Panc1 (cell line): ENCODE results near the gene DTD1. TPM values are rescaled to one million over a fixed set of nuclear protein-coding genes. Genes with fewer than 3 reads are reported as not detected.

Experiments
- ATAC-seq: fragments of 200-7000 bp; cut with Tn5 transposase; 2 replicates; pipeline ENCODE4 v1.9.1; 2020; ENCODE audit warnings: mild to moderate bottlenecking, moderate library complexity
- BruUV-seq: library from RNA; stranded (reverse); fragments of 400-500 nt; replicated peaks from 2 replicates; lab custom pipeline; 2021; lab: Mats Ljungman, UMichigan
- CTCF ChIA-PET: fragments of 300-600 bp; sonication (Branson Sonifier 250); formaldehyde crosslinking; loops from one replicate; lab custom pipeline; 2022; ENCODE audit warnings: antibody characterized with exemption; lab: Charles Lee
- POLR2A ChIA-PET: fragments of 300-600 bp; sonication (Branson Sonifier 250); formaldehyde crosslinking; loops from one replicate; lab custom pipeline; 2022; ENCODE audit warnings: antibody characterized with exemption; lab: Charles Lee
- DNase-seq: peaks from one replicate; pipeline ENCODE4 v3.0.0-alpha.2; 2010; ENCODE audit warnings: low read depth, low spot score
- H3K27ac ChIP-seq: 2 replicates; pipeline ENCODE4 v1.5.1; 2011; ENCODE audit warnings: mild to moderate bottlenecking, low read length, inconsistent platforms
- H3K27me3 ChIP-seq: fragments of 200-500 bp; sonication (Bioruptor generic); 2 replicates; pipeline ENCODE4 v1.6.0; 2014; ENCODE audit warnings: low read length, inconsistent platforms; ENCODE audit not compliant: control insufficient read depth, insufficient read depth
- H3K36me3 ChIP-seq: fragments of 200-500 bp; sonication (Bioruptor generic); 2 replicates; pipeline ENCODE4 v1.5.1; 2014; ENCODE audit warnings: inconsistent platforms, mild to moderate bottlenecking, low read length, moderate library complexity; ENCODE audit not compliant: control insufficient read depth, insufficient read depth
- H3K4me1 ChIP-seq: 2 replicates; pipeline ENCODE4 v1.5.1; 2011; ENCODE audit warnings: inconsistent platforms, mild to moderate bottlenecking, low read length, moderate library complexity; ENCODE audit not compliant: control insufficient read depth, insufficient read depth
- H3K4me3 ChIP-seq, 2 experiments: 2 replicates each; pipeline ENCODE4 v1.5.1; 2011 to 2012; ENCODE audit warnings: low read depth in 2 of 2, low read length in 2 of 2, mild to moderate bottlenecking in 2 of 2, inconsistent platforms in 1 of 2, moderate library complexity in 1 of 2
- H3K9me3 ChIP-seq: fragments of 200-500 bp; sonication (Bioruptor generic); 2 replicates; pipeline ENCODE4 v1.5.1; 2014; ENCODE audit warnings: low read depth, mild to moderate bottlenecking, inconsistent platforms, low read length, moderate library complexity; ENCODE audit not compliant: control insufficient read depth, insufficient read depth
- CTCF ChIP-seq: fragments of 450-650 bp; IDR thresholded peaks from 2 replicates; pipeline ENCODE4 v1.5.1; 2017; ENCODE audit warnings: mild to moderate bottlenecking
- POLR2AphosphoS5 ChIP-seq: IDR thresholded peaks from 2 replicates; pipeline ENCODE4 v1.6.1; 2012; ENCODE audit warnings: mild to moderate bottlenecking, low read depth, low read length, moderate library complexity
- REST ChIP-seq, 2 experiments: IDR thresholded peaks; 2 replicates each; pipeline ENCODE4 v1.6.1; 2011 to 2012; ENCODE audit warnings: low read depth in 2 of 2, control low read depth in 1 of 2, low read length in 1 of 2, mild to moderate bottlenecking in 1 of 2, moderate library complexity in 1 of 2; ENCODE audit not compliant: insufficient read depth in 1 of 2
- SIN3A ChIP-seq: IDR thresholded peaks from 2 replicates; pipeline ENCODE4 v1.6.1; 2012; ENCODE audit warnings: low read depth, mild to moderate bottlenecking, low read length, moderate library complexity, borderline replicate concordance; ENCODE audit not compliant: insufficient read depth
- TCF7L2 ChIP-seq: IDR thresholded peaks from 2 replicates; pipeline ENCODE4 v1.6.1; 2011; ENCODE audit warnings: mild to moderate bottlenecking, low read depth, low read length, inconsistent platforms
- in situ Hi-C: cut with HindIII; loops from 2 replicates; pipeline ENCODE4 v1.10.0; 2016; ENCODE audit warnings: low sequenced_read_pairs, low pct_unique_long_range_greater_than_20kb
- intact Hi-C: fragments of 100-400 bp; cut with micrococcal nuclease; formaldehyde crosslinking; loops from one replicate; pipeline ENCODE4 v1.10.0; 2022; ENCODE audit not compliant: unreplicated experiment
- total RNA-seq: library from RNA; stranded (reverse); gene quantifications from one replicate; pipeline ENCODE4 v1.2.1, GENCODE V29; 2021; ENCODE audit not compliant: unreplicated experiment

Gene DTD1
- total RNA-seq, 1 experiment from 2014 or later = 23.6 TPM

- TF ChIP-seq CTCF (no peak), SIN3A (no peak), POLR2AphosphoS5 (no peak), TCF7L2 (no peak), REST (IDR thresholded peaks at IDR 0.05; ENCODE audit: insufficient read depth in 1 of 2, low read depth in 2 of 2, low read length in 1 of 2) (no peak)
- H3K36me3 ChIP-seq = no peaks in the 10 kb centered on the region
- POLR2A ChIA-PET = no interaction called here
- no peaks in the 10 kb centered on the region for H3K27me3 ChIP-seq
- no peak overlapping the region for H3K4me3 ChIP-seq
- DNase-seq = no peak
- in situ Hi-C loops = no loop called here
- no peak overlapping the region for H3K27ac ChIP-seq
- no peaks in the 10 kb centered on the region for H3K4me1 ChIP-seq
- BruUV-seq = no TSS peak
- H3K9me3 ChIP-seq = no peaks in the 10 kb centered on the region
- CTCF ChIA-PET = no interaction called here
- no peak for ATAC-seq
- intact Hi-C loops = no loop called here
These were observed 58.0 kb downstream of the DTD1 start for GRCh38 chr20:18645851-18646250.

- ChIA-PET POLR2A (no interaction called here), CTCF (no interaction called here)
- Histone ChIP-seq H3K27ac (no peak overlapping the region), H3K9me3 (no peaks in the 10 kb centered on the region), H3K36me3 (no peaks in the 10 kb centered on the region), H3K27me3 (no peaks in the 10 kb centered on the region), H3K4me3 (no peak overlapping the region), H3K4me1 (no peaks in the 10 kb centered on the region)
- BruUV-seq = no TSS peak
- in situ Hi-C loops (no loop called here), intact Hi-C loops (no loop called here)
- no peak for ATAC-seq
- TF ChIP-seq TCF7L2 = no peak
- no peak for TF ChIP-seq CTCF
- no peak for TF ChIP-seq REST (IDR thresholded peaks at IDR 0.05; ENCODE audit: insufficient read depth in 1 of 2, low read depth in 2 of 2, low read length in 1 of 2)
- TF ChIP-seq POLR2AphosphoS5 = no peak
- no peak for TF ChIP-seq SIN3A
- no peak for DNase-seq
These were observed 59.9 kb downstream of the DTD1 start for GRCh38 chr20:18647777-18648176.
